ENCODE data around the gene NR2F1.

NR2F1 gene

DNA sequence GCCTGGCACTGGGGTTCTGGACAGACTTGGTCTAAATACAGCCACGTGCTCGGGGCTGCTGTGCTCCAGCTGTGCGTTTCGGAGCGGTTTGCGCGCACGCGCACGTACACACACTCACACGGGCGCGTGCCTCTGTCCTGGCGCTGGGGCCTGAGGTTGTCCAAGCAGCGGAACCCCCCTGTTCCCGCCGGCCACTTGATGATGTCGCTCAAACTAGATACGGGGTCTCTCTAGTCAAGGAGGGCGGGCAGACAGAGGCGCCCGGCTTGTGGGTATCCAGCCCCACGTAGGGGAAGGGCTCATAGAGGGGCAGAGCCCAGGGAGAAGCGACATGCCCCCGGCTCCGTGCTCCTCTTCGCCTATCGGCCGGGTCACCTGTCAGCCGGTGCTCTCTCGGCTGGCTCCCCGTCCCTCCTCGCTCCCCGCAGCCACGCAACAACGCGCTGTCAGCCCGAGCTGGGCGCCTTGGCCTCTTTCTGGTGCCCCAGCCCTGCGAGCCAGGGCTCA is 10.9 kb upstream of the NR2F1 start:
- Histone ChIP-seq H3K36me3 (ENCODE audit: control insufficient read depth, insufficient read depth, low read length) (no peaks in the 10 kb centered on the region), H3K4me3 (ENCODE audit: low read depth, low read length) (peak overlapping the region; percentile 17; the same call in 1 of the 2 replicates), H3K9ac (ENCODE audit: low read depth, low read length) (no peak overlapping the region), H3K4me1 (ENCODE audit: control insufficient read depth, insufficient read depth, low read length) (peaks cover 20% of the 10 kb centered on the region), H3K27me3 (ENCODE audit: control insufficient read depth, insufficient read depth, low read length) (peaks cover 100% of the 10 kb centered on the region), H3K27ac (ENCODE audit: low read depth, low read length) (no peak overlapping the region), H3K9me3 (ENCODE audit: control insufficient read depth, insufficient read depth, low read length) (no peaks in the 10 kb centered on the region)

DNA sequence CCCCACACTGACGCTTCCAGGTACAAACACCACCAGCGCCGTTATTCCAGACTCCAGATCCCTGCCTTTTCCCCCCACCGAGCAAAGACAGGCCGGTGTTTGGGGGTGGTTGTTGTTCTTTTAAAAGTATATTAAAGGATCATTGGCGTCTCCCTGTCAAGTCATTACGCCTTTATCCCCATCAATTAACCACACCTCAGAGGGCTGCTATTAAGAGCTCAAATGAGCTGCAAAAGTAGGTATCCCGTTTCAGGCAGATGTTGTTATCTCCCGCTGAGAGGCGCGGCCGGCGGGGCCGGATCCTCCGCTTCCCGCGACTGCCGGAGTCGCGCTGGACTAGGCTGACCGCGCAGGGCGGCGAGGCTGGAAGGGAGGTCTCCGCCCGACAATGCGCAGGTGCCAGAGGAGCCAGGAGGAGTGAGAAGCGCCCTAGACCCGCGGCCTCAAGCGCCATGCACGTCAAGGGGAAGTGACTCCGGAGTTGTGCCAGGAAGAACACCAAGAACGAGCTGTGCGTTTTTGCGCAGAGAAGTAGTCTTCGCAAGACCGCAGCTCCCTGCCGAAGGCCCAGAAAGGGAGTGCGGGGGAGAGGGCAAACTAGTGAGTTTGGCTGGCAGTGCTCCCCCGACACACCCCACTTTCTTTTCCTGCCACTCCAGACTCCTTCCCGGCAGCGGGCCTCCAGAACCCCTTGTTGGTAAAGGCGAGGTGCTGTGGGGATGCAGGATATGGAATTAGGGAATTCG is 10.2 kb upstream of the NR2F1 start:
- Histone ChIP-seq H3K27ac (ENCODE audit: low read depth, low read length) (no peak overlapping the region), H3K4me3 (ENCODE audit: low read depth, low read length) (peak overlapping the region; percentile 51)

DNA sequence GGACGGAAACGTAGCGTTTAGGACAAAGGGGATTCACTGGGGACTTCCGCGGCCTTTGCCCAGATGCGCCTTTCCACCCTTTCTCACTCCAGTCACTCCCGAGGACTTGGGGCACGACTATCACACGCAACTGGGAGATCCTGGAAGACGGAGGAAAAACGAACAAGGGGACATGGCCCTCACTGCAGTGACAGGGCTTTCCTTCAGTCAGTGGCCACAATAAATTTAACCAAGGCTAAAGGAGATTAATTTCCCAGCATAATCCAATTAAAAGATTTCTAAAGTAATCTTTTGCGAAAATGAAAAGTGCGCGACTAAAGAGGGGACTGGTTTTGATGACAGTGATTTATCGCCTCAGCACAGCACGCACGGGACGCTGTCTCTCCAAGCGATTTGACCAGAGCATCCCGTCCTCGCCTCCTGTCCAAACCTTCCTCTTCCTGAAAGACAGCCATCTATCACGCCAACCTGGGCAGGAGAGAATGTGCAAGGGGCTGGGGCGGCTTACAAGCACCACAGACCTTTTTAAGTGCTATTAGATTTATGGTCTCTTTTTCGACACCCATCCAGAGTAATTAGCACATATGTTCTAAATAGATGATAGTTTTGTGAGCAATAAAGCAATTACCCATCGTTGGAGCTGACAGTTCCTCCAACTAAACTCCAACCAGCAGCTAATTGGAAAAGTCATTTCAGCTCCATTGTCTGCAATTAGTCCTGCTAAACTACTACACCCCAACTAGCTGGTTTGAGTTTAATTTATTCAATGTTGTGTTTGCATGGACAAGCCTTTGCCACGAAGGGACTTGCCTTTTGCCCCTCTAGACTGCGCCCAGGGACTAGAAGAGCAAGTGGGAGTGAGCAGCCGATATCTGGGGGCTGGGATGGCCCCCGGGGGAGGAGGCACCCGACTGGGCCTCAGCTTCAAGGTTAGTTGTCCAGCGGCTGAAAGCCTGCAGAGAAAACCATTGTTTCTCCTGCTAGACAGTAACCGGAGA is 9.4 kb upstream of the NR2F1 start:
- no peak overlapping the region for H3K27ac ChIP-seq (ENCODE audit: low read depth, low read length)
- H3K9ac ChIP-seq (ENCODE audit: low read depth, low read length), result no peak overlapping the region
- H3K36me3 ChIP-seq (ENCODE audit: control insufficient read depth, insufficient read depth, low read length), result no peaks in the 10 kb centered on the region
- peak overlapping the region; percentile 51 for H3K4me3 ChIP-seq (ENCODE audit: low read depth, low read length)
- H3K4me1 ChIP-seq (ENCODE audit: control insufficient read depth, insufficient read depth, low read length), result peaks cover 21% of the 10 kb centered on the region
- H3K9me3 ChIP-seq (ENCODE audit: control insufficient read depth, insufficient read depth, low read length), result no peaks in the 10 kb centered on the region
- H3K27me3 ChIP-seq (ENCODE audit: control insufficient read depth, insufficient read depth, low read length), result peaks cover 100% of the 10 kb centered on the region

More for the DNA sequence above, 10.2 kb upstream of the NR2F1 start:
- Histone ChIP-seq H3K9me3 (ENCODE audit: control insufficient read depth, insufficient read depth, low read length) (no peaks in the 10 kb centered on the region), H3K36me3 (ENCODE audit: control insufficient read depth, insufficient read depth, low read length) (no peaks in the 10 kb centered on the region), H3K9ac (ENCODE audit: low read depth, low read length) (no peak overlapping the region), H3K4me1 (ENCODE audit: control insufficient read depth, insufficient read depth, low read length) (peaks cover 20% of the 10 kb centered on the region), H3K27me3 (ENCODE audit: control insufficient read depth, insufficient read depth, low read length) (peaks cover 100% of the 10 kb centered on the region)

DNA sequence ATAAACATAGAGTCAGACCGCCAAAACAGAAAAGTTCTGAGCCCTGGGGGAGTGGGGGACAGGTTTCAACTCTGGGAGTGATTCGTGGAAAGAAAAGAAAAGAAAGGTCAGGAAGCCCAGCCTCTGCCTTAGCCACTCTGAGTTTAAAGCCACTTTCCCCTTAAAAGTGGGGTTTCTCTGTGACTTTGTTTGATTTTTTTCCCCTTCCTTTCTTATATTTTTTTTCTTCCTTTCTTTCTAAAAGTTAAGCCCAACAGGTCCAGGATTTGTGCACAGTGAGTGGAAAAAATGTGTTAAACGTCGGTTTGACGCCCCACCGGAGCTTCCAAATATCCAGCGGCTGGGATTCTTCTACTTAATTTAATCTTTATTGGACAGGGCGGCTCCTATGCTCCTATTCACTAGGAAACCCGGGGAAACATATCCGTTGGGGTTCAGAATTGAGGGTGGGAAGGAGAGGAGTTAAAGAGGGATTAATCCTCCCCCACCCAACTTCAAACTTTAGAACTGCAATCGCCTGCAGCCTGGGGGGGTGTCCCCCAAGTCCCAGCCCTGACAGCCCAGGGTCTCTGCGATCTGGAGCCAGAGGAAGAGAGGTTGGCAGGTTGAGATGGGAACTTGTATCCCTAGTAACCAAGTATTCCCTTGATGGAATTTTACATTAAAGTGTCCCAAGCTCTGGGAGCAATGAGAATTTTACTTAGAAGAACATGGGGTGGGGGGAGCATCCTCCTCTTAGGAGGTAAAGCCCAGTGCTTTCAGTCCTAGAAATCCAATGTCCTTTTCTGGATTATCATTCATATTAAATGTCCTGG is 8.3 kb upstream of the NR2F1 start:
- Histone ChIP-seq H3K9ac (ENCODE audit: low read depth, low read length) (no peak overlapping the region), H3K36me3 (ENCODE audit: control insufficient read depth, insufficient read depth, low read length) (no peaks in the 10 kb centered on the region), H3K27me3 (ENCODE audit: control insufficient read depth, insufficient read depth, low read length) (peaks cover 100% of the 10 kb centered on the region), H3K4me1 (ENCODE audit: control insufficient read depth, insufficient read depth, low read length) (peaks cover 27% of the 10 kb centered on the region), H3K4me3 (ENCODE audit: low read depth, low read length) (no peak overlapping the region), H3K27ac (ENCODE audit: low read depth, low read length) (no peak overlapping the region), H3K9me3 (ENCODE audit: control insufficient read depth, insufficient read depth, low read length) (no peaks in the 10 kb centered on the region)

DNA sequence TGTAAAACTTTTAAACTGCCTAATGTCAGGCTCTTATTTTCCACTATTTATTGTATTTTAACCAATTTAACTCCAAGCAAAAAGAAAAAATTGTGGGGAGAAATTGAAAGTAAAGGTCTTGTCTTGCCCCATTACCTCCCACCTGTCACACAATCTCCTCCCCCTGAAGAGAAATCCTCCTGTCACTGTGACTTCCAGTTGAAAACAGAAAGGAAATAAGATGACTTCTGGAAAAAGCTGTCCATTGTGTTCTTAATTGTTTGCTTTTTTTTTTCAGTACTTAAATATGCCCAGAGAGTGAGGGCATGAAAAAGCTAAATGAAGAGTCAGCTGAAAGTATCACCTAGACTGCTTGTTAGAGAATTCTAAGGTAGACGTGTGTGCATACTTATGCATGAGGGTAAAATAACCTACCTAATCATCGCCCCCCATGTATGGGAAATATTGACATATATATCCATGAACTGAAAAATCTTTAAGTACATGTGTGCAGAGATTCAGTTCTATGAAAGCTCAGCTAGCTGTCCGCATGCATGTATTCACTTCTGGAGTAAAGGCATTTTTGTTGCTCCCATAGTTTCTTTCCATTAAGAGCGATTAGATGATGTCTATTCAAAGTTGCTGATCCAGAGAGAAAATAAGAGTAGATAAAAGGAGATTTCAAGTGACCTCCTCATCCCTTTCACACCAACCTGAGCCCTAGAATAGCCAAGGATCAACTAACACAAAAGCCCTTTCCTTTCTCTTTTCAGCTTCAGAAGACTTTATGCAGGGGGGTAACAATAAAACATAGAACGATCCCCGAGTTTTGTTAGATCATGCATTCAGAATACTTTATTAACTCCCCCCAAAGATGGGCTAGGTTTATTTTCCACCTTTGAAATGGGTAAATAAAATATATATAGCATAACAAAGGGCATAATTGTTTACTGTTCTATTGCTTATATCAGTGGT is 7.3 kb upstream of the NR2F1 start:
- Histone ChIP-seq H3K4me3 (ENCODE audit: low read depth, low read length) (no peak overlapping the region), H3K4me1 (ENCODE audit: control insufficient read depth, insufficient read depth, low read length) (peaks cover 38% of the 10 kb centered on the region), H3K27me3 (ENCODE audit: control insufficient read depth, insufficient read depth, low read length) (peaks cover 100% of the 10 kb centered on the region), H3K27ac (ENCODE audit: low read depth, low read length) (no peak overlapping the region), H3K9ac (ENCODE audit: low read depth, low read length) (no peak overlapping the region), H3K36me3 (ENCODE audit: control insufficient read depth, insufficient read depth, low read length) (no peaks in the 10 kb centered on the region), H3K9me3 (ENCODE audit: control insufficient read depth, insufficient read depth, low read length) (no peaks in the 10 kb centered on the region)

DNA sequence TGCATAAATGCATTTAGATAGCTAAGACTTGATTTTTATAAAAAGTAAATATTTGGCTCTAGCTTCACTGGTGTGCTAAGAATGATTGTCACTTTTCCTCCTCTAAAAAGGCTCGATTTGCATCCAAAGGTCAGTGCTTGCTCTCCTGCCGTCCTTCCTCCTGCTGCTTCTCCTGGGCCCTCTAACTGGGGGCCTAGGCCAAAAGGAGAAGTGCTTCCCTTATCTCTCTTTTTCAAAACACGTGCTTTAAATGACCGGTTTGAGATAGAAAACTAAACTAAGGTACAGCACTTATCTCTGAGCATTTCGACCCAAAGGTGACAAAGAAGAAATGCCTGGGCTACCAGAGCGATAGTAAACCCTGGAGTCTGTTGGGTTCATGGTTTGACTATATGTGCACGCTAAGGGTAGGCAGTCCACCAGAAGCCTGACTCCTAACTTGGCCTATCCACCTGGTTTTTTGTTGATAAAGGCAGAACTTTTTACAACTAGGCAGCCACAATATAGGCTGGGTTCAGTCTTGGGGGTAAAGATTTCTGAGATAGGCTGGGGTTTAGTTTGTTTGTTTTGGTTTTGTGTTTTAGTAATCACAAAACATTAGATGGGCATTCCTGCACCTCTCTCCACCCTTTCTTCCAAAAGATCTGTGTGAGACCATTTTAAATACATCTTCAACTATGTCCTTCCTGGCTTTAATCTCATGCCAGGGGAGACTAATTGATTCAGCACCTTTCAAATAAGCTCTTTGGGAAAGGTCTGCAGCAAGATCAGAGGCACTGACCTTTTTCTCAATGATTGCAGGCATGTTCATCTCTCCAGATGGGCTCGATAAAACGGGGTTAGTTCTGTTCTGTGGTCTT is 5.8 kb upstream of the NR2F1 start:
- Histone ChIP-seq H3K27me3 (ENCODE audit: control insufficient read depth, insufficient read depth, low read length) (peaks cover 100% of the 10 kb centered on the region), H3K36me3 (ENCODE audit: control insufficient read depth, insufficient read depth, low read length) (no peaks in the 10 kb centered on the region), H3K9ac (ENCODE audit: low read depth, low read length) (no peak overlapping the region), H3K9me3 (ENCODE audit: control insufficient read depth, insufficient read depth, low read length) (no peaks in the 10 kb centered on the region), H3K4me3 (ENCODE audit: low read depth, low read length) (no peak overlapping the region), H3K27ac (ENCODE audit: low read depth, low read length) (no peak overlapping the region), H3K4me1 (ENCODE audit: control insufficient read depth, insufficient read depth, low read length) (peaks cover 35% of the 10 kb centered on the region)

DNA sequence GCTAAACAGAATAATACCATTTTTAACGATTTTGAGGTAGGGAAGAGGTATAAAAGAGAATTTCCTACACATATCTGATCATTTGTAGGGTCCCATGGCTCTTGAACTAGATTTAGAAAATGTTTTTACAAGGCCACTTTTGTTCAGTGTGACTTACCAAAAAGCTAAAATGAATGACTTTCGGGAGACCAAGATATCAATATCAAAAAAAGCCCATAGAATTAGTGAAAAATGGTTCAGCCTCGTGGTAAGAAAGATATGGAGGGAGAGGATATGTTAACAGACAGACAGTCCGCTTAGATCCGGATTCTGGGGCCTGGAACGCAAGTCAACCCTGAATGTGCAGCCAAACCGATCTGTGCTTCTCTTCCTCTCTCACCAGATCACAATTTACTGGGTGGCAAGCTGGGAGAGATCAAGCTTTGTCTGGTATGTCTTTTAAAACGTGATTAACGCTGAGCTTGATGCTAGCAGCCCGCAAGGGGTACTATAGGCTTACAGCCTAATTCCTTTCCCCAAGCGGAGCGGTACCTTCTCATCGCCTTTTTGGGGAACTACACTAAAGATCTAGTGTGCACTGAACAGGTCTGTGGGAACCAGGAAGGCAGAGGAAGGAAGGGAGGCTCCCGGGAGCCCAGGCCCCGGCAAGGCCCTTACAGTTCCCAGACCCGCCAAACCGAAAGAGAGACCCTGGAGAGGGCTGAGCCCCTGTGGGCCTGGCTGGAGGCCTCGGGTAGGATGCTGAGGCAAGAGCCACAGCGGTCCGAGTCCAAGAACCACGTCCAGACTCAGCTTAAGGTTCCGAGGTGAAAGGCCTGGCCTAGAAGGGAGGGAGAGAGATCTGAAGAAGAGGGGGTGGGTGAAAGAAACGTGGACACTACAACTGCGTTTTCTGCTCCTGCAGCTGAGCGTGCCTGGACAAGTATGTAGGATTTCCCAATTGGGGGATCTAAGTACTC is 4.9 kb upstream of the NR2F1 start:
- peaks cover 100% of the 10 kb centered on the region for H3K27me3 ChIP-seq (ENCODE audit: control insufficient read depth, insufficient read depth, low read length)
- no peak overlapping the region for H3K9ac ChIP-seq (ENCODE audit: low read depth, low read length)
- no peaks in the 10 kb centered on the region for H3K36me3 ChIP-seq (ENCODE audit: control insufficient read depth, insufficient read depth, low read length)

DNA sequence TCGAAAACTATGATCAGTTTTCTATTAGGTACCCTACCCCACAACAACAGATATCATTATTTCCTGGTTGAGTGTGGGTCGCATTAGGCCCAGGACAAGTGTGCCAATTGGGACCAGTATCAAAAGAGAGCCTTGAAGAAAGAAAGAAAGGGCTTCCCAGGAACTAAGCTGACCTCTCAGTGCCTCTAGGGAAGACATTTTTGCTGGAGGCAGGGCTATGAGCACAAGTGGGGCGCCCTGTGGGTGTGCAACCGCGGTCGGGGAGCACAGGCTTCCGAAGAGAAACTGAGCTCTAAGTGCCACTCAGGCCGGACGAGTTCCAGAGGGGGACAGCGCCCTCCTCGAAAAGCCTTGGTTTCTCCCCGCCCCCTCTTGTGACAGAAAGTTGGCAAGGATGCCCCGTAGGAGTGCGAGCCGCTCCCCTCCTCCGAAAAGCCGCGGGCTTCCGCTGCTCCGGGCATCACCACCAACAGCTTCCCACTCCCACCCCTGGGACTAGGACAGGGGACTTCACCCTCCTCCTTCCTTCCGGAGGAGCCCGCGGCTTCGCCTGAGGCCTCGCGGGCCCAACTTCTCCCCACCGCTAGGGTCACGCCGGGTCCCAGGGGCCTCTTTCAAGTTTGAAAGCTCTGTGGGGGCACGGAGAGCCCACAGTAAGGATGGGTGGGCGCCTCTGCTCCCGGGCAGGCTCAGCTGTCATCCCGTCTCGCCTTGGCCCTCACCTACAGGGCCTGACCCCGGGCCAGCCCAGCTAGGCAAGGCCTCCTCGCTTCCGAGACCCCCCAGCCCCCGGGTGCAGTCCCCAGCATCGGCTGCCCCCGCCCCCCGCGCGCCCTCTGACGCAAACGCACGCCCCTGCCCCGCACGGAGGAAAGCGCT is 4.0 kb upstream of the NR2F1 start:
- Histone ChIP-seq H3K9ac (ENCODE audit: low read depth, low read length) (no peak overlapping the region), H3K4me3 (ENCODE audit: low read depth, low read length) (peak overlapping the region; percentile 37; the same call in 1 of the 2 replicates), H3K27me3 (ENCODE audit: control insufficient read depth, insufficient read depth, low read length) (peaks cover 100% of the 10 kb centered on the region)

More for the DNA sequence above, 4.9 kb upstream of the NR2F1 start:
- Histone ChIP-seq H3K4me1 (ENCODE audit: control insufficient read depth, insufficient read depth, low read length) (peaks cover 30% of the 10 kb centered on the region), H3K9me3 (ENCODE audit: control insufficient read depth, insufficient read depth, low read length) (no peaks in the 10 kb centered on the region), H3K4me3 (ENCODE audit: low read depth, low read length) (no peak overlapping the region), H3K27ac (ENCODE audit: low read depth, low read length) (no peak overlapping the region)

More for the DNA sequence above, 4.0 kb upstream of the NR2F1 start:
- H3K36me3 ChIP-seq (ENCODE audit: control insufficient read depth, insufficient read depth, low read length), result no peaks in the 10 kb centered on the region
- H3K4me1 ChIP-seq (ENCODE audit: control insufficient read depth, insufficient read depth, low read length), result peaks cover 32% of the 10 kb centered on the region
- H3K27ac ChIP-seq (ENCODE audit: low read depth, low read length), result no peak overlapping the region
- H3K9me3 ChIP-seq (ENCODE audit: control insufficient read depth, insufficient read depth, low read length), result no peaks in the 10 kb centered on the region
